Measurements from ENCODE around the gene DENND1B. TPM values are rescaled to one million over a fixed set of nuclear protein-coding genes. Genes with fewer than 3 reads are reported as not detected.
"Not testable (repeated sequence)": the region's sequence is repeated elsewhere in the genome, so short reads cannot be mapped to it uniquely, and the experiment has no call there.

The DENND1B gene
- total RNA-seq, 1 donor: 28.0 TPM

DNA sequence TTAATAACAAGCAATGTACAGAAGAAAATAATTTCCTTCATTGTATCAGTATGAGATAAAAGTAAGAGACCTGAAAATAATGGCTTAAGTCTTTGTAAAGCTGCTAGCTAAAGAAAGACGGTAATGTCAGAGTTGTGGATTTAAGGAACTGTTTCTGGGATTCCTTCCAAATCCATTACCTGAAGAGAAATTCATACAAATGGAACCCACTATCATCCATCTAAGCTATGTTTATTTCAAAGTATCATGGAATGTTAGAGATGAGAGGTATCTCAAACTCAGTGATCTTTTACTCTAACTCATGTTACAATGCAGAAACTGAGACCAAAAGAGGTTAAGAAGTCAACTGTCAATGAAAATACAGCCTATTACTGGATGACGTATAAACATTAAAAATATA, 197.7 kb downstream of the DENND1B start:
- no peak for DNase-seq (ENCODE audit: low read depth in 2 of 3, low spot score in 2 of 3)

DNA sequence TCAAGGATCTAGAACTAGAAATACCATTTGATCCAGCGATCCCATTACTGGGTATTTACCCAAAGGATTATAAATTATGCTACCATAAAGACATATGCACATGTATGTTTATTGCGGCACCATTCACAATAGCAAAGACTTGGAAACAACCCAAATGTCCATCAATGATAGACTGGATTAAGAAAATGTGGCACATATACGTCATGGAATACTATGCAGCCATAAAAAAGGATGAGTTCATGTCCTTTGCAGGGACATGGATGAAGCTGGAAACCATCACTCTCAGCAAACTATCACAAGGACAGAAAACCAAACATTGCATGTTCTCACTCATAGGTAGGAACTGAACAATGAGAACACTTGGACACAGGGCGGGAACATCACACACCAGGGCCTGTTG, 199.7 kb downstream of the DENND1B start:
- not testable (repeated sequence) for DNase-seq (ENCODE audit: low read depth in 2 of 3, low spot score in 2 of 3)

DNA sequence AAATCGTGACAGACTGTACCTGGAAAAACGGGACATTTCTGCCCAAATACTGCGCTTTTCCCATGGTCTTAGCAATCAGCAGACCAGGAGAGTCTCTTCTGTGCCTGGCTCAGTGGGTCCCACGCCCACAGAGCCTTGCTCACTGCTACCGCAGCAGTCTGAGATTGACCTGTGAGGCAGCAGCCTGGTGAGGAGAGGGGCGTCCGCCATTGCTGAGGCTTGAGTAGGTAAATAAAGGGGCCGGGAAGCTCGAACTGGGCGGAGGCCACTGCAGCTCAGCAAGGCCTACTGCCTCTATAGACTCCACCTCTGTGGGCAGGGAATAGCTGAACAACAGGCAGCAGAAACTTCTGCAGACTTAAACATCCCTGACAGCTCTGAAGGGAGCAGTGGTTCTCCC, 203.1 kb downstream of the DENND1B start:
- DNase-seq (ENCODE audit: low read depth in 2 of 3, low spot score in 2 of 3): no peak

DNA sequence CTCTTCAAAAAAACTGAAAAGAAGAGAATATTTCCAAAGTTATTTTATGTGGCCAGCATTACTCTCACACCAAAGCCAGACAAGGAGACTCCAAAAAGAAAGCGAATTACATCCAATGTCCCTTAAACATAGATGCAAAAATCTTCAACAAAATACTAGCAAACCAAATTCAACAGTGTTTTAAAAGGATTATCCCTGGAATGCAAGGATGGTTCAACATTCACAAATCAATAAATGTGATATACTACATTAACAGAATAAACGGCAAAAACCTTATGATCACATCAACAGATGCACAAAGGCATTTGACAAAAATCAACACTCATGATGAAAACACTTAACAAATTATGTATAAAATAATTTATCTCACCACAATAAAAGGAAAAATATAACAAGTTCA, 207.8 kb downstream of the DENND1B start:
- DNase-seq (ENCODE audit: low read depth in 2 of 3, low spot score in 2 of 3): no peak

DNA sequence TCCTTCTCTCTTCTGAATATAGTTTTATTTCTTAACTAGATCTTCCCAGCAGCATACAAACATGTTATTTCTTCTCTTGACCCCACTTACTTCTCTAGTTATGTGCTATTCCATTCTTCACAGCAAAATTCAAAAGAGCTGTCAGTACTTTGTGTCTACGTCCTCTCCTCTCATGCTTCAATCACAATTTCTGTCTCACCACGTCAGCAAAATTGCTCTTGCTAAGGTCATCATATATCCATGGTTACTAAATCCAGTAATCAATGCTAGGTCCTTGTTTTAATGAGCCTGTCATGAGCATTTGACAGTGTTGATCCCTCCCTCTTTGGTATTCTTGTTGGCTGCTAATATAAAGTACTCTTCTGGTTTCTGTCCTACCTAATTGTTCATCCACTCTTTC, 214.2 kb downstream of the DENND1B start:
- DNase-seq (ENCODE audit: low read depth in 2 of 3, low spot score in 2 of 3): no peak

DNA sequence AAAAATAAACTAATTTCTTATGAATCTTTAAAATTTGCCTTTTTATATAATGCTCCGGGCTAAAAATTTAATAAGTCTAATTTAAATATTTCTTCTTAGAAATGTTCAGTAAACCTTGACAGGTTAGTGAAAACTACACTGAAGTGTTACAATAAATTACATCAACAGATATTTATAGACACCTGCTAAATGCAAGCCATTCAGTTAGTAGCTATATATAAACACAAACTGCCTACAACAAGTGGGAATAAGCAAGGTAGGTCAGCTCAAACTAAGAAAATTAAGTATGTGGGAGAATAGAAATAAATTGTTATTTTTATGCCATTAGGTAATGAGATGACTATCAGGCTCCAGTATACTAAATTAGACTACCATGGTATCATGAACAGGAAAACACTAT, 215.6 kb downstream of the DENND1B start:
- no peak for DNase-seq (ENCODE audit: low read depth in 2 of 3, low spot score in 2 of 3)

DNA sequence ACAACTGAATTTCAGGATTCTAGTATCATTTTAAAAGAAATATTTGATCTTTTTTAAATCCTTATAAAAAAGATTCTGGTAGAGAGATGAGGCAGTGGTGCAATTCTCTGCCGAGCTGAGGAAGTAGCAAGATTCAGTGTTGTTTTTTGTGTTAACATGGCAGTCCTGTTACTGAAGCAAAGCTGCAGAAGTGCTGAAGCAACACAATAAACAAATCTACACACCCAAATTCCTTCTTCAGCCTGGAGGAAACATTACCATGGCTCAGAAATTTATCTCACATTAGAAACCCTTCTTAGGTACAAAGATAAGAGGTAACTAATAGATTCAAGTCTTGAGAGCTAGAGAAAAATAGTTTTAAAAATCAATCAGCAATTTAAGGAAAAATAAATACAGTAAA, 216.0 kb downstream of the DENND1B start:
- DNase-seq (ENCODE audit: low read depth in 2 of 3, low spot score in 2 of 3): no peak

DNA sequence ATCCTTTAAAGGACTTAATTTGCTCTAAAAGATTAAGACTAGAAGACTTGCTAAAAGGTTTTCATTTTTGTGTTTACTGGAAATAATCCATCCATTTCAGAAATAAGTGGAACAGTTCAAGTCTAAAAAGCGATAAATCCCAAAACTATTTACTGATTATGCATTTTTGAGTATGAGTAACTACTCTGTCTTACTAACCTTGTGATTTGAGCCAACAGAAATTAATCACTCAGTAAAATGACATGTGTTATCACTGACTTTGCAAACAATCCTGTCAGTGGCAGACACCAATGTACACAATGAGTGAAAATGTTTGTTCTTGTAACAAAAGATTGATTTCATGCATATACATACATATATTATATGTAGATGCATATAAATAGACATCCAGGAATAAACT, 218.0 kb downstream of the DENND1B start:
- DNase-seq (ENCODE audit: low read depth in 2 of 3, low spot score in 2 of 3): no peak

DNA sequence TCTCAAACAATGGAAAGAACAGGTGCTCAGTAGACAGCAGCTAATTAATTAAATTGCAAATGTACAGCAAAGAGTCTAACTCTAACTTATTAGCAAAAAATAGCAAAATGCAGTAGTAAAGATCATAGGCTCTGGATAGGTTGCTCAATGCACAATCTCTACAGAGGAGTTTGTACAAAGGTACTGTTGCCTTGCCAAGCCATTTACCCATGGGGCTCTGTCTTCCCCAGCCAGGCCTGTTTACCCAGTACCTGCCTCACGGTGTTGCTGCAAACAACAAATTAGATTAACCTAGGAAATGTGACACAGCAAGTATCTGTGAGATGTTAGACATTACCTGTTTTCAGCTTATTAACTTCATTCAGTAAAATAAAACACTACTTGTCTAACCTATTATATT, 222.0 kb downstream of the DENND1B start:
- DNase-seq (ENCODE audit: low read depth in 2 of 3, low spot score in 2 of 3): no peak

DNA sequence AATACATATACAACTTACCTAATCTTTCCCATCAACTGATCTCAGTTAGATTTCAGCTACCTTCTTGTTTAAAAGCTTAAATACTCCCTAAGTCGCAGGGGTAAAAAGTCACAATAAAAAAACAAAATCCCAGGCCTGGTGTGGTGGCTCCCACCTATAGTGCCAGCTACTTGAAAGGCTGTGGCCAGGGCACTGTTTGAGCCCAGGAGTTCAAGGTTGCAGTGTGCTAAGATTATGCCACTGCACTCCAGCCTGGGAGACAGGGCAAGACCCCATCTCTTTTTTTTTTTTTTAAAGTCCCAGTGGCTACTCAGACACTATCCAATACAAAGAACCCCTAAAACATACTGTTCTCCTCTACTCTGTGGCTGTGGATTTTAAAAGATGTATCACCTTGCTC, 228.3 kb downstream of the DENND1B start:
- no peak for DNase-seq (ENCODE audit: low read depth in 2 of 3, low spot score in 2 of 3)

DNA sequence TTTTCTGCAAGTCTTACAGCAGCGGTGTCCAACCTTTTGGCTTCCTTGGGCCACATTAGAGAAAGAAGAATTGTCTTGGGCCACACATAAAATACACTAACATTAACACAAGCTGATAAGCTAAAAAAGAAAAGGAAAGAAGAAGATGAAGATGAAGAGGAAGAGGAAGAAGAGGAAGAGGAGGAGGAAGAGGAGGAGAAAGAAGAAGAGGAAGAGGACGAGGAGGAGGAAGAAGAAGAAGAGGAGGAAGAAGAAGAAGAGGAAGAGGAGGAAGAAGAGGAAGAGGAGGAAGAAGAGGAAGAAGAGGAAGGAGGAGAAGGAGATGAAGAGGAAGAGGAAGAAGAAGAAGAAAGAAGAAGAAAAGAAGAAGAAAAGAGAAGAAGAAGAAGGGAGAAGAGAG, 230.7 kb downstream of the DENND1B start:
- no peak for DNase-seq (ENCODE audit: low read depth in 2 of 3, low spot score in 2 of 3)

DNA sequence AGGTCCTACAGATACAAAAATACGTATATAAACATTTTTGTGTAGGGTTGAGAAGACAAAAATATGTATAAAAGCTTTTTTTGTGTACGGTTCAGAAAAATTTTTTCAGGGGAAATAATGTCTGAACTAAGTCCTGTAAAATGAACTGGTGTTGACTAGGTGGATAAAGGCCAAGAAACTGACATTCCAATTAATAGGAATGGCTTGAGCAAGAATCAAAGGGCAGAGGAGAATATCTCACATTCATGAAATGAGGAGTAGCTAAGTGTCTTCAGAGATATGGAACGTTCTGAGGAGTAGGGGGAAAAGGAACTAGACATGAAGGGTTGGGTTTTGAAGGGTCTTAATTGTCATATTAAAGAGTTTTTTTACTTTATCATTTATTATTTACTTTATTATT, 231.2 kb downstream of the DENND1B start:
- DNase-seq (ENCODE audit: low read depth in 2 of 3, low spot score in 2 of 3): no peak

DNA sequence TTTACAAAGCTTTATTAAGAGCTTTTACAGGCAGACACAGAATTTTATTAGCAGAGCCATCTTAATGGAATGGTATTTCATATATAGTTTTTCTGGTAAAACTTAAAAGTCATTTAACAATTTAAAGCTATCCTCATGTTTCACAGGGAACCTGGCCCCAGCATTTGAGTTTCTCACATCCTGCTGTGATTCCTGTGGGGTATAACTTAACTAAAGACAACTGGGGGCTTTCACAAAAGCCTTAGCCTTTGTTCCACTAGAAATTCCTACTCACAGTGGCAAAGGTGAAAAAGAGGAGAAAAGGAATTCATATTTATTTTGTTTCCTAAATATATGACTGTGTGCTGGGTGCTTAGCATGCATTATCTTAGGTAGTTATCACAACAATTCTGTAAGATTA, 233.9 kb downstream of the DENND1B start:
- DNase-seq (ENCODE audit: low read depth in 2 of 3, low spot score in 2 of 3): no peak

DNA sequence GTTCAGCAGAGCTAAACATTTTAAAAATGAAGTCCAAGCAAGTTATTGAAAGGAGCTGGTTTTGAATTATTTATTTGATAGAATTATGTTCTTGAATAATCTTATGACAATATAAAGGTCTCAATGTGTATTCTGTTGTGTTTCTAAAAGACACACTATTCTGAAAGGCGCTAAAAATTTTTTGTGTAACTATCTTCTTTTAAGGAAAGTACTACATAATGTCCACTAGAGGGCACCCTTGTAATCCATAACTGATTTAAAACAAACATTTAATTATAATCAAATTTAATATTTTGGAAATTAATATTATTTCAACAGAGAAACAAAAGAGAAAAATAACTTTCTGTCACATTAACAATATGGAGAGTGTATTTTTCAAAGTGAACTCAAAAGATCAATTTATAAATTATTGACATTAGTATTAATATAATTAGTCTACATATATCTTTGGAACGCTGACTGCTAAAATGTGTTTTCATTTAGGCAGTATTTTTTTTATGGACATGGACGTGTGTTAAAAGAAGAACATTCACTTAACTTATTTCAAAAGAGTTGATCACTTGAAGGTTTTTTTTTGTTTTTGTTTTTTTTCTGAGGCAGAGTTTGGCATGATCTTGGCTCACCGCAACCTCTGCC, 248.4 kb downstream of the DENND1B start:
- DNase-seq (ENCODE audit: low read depth in 2 of 3, low spot score in 2 of 3): peak in 2 of 3 donors; percentile 12 to 56

DNA sequence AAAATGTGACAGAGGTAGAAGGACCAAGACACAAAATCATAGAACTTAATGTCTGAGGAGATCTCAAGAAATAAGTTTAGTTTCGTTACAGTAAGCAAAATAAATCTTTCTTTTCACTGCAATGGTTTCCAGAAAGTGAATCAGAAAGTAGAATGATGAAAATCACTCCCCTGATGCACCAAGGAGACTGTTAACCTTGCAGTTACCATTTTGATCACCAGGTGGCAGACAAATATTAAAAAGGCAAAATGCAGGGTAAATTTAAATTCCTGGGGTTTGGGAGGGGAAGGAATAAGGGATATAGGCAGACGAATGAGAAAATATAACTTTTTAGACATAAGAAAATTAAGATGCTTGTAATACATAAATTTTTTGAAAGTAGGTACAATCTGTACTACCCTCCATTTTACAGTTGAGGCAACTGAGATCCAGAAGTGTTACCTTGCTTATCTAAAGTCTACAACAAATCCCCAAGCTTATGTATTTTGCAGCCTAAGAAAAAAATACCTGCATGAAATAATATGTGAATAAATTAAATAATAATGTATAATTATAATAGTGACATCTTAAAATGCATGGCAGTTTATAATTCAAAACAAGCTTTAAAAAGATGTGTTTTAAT, 254.1 kb downstream of the DENND1B start:
- peak in 2 of 3 donors; percentile 38 to 75 for DNase-seq (ENCODE audit: low read depth in 2 of 3, low spot score in 2 of 3)

DNA sequence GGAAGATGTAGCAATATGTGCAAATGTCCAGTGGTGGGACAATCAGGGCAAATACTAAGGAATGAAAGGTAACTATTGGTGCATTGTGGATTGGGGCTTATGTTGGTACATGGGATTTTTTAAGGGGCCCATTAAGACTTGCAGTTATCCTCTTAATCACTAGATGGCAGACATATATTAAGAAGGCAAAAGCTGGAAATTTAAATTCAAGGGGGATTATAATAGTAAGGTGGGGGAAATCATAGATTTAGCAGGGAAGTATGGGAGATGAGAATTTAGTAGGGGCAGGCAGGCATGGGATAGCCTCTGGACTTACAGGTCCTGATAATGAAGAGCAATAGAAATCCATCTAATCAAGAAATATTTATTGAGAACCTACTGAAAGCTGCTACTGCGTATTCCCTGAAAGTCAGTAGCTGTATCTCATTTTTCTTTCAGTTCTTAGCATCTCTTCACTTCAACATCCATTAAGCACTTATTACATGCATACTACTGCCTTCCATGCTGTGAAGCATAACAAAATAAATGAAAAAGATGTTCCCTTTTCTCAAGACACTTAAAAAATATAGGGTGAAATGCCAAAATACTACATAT, 255.4 kb downstream of the DENND1B start:
- peak in 2 of 3 donors; percentile 13 to 40 for DNase-seq (ENCODE audit: low read depth in 2 of 3, low spot score in 2 of 3)

DNA sequence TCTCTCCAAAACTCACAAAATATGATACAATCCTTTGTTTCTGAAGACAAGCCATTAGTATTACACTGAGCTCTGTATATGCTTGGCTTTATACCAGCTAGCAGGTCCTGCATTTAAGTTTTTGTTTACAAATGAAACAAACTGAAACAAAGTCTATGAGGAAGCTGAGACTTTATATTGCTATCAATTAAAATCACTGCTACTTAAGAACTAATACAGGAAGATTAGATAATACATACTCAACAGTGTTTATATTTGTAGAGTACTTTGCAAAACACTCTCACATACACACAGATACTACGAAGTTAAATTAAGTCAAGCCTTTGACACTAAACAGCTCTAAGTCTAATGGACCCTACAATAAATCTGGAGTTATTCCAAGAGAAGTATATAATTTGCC, 259.9 kb downstream of the DENND1B start:
- DNase-seq (ENCODE audit: low read depth in 2 of 3, low spot score in 2 of 3): no peak

DNA sequence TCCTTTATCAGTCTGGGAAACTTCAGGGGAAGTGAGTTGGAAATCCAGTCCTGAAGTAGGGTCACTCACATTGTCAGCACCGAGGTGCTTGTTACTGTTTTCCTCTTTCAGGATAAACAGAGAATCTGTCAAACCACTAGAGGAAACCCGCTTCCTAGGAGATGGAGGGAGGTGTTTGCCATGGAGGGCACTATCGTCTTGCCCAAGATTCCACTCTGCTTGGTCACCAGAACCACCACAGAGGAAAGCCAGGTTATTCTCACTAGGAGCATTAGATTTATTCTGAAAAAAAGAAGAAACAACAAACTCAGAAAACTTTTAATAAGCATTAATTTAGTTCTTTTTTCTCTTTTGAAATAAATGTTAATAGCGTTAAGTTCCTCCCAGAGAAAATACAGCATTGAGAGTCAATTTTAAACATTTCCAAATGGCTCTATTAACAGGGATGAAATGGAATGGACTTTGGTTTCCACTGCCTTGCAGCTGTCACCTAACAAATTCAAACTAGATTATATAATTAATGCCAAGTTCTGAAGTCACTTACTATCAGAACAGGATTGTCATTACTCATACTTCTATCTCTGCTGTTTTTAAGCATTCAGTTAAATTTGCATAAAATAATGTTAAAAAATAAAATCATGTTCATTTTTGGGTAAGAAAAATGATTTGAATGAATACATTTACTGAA, 264.4 kb downstream of the DENND1B start:
- no peak for DNase-seq (ENCODE audit: low read depth in 2 of 3, low spot score in 2 of 3)

DNA sequence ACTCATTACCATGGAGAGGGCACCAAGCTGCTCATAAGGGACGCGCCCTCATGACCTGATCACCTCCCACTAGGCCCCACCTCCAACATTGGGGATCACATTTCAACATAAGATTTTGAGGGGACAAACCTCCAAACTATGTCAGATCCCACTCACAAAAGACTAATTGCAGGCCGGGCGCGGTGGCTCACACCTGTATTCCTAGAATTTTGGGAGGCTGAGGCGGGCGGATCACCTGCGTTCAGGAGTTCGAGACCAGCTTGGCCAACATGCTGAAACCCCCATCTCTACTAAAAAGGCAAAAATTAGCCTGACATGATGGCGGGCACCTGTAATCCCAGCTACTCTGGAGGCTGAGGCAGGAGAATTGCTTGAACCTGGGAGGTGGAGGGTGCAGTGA, 278.6 kb downstream of the DENND1B start:
- DNase-seq (ENCODE audit: low read depth in 2 of 3, low spot score in 2 of 3): no peak

DNA sequence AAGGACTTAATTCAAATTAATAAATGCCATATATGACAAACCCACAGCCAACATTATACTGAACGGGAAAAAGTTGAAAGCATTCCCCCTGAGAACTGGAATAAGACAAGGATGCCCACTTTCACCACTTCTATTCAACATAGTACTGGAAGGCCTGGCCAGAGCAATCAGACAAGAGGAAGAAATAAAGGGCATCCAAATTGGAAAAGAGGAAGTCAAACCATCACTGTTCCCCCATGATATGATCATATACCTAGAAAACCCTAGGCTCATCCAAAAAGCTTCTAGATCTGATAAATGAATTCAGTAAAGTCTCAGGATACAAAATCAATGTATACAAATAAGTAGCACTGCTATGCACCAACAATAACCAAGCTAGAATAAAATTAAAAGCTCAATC, 283.8 kb downstream of the DENND1B start:
- DNase-seq (ENCODE audit: low read depth in 2 of 3, low spot score in 2 of 3): not testable (repeated sequence)

DNA sequence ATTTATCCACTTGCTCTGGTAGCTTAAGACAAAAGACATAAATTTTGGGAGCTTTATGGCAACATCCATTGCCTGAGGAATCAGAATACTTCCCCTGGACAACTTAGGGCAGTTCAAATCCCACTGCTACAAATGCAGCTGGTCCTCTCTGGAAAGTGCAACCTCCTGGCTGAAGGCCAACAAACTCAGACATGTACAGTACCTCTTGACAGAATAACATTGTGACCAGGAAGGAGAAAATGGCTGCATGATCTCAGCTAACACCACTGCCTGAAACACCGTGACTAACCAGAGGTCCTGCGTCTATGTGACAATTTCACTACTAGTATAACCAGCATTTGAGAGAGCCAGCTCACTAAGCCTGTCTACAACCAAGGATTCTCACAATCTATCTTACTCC, 288.3 kb downstream of the DENND1B start:
- peak in 1 of 3 donors; percentile 46 for DNase-seq (ENCODE audit: low read depth in 2 of 3, low spot score in 2 of 3)

DNA sequence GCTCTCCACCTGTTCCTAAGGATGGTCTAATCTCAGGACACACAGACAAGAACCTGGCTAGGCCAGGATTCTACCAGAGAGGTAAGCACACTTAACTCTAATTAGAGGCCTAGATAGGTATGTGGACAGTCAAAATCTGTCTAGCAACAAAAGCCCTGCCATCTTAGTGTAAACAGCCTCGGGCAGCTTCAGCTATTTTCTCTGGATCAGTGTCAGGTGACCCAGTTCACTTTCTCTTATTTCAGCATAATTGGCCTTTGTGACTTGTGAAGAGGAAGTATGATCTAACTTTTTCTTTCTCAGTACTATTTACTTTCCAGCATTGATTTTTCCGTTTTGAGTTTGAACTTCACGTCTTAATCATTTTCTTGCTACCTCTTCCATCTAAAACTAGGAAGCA, 289.5 kb downstream of the DENND1B start:
- no peak for DNase-seq (ENCODE audit: low read depth in 2 of 3, low spot score in 2 of 3)

All from hematopoietic multipotent progenitor cell (in vitro differentiated cells).